Fibroblast of the aortic adventitia (primary cell): ENCODE measurements around the gene SIAE. TPM values are rescaled to one million over a fixed set of nuclear protein-coding genes. Genes with fewer than 3 reads are reported as not detected.

Source experiments
- DNase-seq: peaks from one replicate; pipeline ENCODE4 v3.0.0-alpha.2; 2010; ENCODE audit warnings: low read depth
- H3K4me3 ChIP-seq: 2 replicates; pipeline ENCODE4 v1.5.1; 2011; ENCODE audit warnings: low read depth, mild to moderate bottlenecking, control low read depth, low read length, moderate library complexity
- total RNA-seq: library from RNA; depleted of rRNA; stranded (reverse); fragments of >200 nt; gene quantifications from 2 replicates; pipeline ENCODE4 v1.2.3, GENCODE V29; 2012; ENCODE audit warnings: low replicate concordance
- TF ChIP-seq, protein P1 (sequence below): IDR thresholded peaks from 2 replicates; pipeline ENCODE4 v1.5.1; 2011; ENCODE audit warnings: mild to moderate bottlenecking, low read length, control low read depth, inconsistent platforms; ENCODE audit not compliant: insufficient read depth

SIAE gene
- total RNA-seq, 1 donor = 15.1 TPM

- TF ChIP-seq, protein P1, sequence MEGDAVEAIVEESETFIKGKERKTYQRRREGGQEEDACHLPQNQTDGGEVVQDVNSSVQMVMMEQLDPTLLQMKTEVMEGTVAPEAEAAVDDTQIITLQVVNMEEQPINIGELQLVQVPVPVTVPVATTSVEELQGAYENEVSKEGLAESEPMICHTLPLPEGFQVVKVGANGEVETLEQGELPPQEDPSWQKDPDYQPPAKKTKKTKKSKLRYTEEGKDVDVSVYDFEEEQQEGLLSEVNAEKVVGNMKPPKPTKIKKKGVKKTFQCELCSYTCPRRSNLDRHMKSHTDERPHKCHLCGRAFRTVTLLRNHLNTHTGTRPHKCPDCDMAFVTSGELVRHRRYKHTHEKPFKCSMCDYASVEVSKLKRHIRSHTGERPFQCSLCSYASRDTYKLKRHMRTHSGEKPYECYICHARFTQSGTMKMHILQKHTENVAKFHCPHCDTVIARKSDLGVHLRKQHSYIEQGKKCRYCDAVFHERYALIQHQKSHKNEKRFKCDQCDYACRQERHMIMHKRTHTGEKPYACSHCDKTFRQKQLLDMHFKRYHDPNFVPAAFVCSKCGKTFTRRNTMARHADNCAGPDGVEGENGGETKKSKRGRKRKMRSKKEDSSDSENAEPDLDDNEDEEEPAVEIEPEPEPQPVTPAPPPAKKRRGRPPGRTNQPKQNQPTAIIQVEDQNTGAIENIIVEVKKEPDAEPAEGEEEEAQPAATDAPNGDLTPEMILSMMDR = no peak
- H3K4me3 ChIP-seq = no peak overlapping the region
- DNase-seq = peak; percentile 16
Observed at GRCh38 chr11:124602193-124602592, 71.3 kb downstream of the SIAE start.

DNA sequence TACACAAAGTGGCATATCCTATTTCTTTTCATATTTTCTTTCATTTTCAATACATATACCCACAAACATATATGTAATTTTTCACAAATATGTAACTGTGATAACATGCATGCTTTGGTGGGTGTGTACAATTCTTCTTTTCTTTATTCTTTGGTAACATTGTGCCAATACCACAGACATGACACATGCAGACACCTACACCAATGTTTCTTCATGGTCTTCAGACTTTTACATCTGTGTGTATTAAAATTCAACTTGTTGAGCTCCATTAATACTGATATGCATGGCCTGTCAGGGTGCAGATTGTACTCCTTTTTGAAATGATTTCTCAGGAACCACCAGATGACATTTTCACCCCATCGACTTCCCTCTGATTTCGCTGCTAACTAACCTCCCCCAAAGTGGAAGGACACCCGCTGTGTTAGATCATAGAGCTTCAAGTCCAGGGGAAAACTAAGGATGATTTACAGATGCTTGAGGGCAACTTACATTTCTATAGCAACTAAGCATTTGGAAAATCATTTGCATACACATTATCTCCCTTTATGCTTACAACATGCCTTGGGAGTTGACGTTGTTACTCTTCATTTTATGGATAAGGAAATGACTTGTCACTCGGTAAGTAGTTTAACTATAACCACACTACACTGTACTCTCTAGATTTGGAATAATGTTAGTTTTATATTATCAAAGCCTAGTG lies 72.8 kb downstream of the SIAE start:
- no peak overlapping the region for H3K4me3 ChIP-seq
- DNase-seq = no peak
- TF ChIP-seq, protein P1 = no peak

DNA sequence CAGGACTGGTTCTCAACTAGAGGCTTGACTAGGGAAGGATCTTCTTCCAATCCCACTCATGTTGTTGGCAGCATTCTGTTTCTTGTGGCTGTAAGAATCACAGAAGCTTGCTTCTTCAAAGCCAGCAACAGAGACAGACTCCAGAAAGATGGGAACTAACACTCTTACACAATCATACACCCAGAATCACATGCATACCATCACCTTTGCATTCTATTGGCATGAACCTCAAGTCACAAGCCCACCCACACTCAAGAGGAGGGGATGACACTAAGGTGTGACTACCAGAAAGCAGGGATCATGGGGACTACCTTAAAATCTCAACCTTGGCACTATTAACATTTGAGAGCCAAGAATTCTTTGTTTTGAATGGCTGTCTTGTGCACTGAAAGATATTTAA lies 75.9 kb downstream of the SIAE start:
- no peak for DNase-seq
- no peak overlapping the region for H3K4me3 ChIP-seq
- TF ChIP-seq, protein P1 = no peak

DNA sequence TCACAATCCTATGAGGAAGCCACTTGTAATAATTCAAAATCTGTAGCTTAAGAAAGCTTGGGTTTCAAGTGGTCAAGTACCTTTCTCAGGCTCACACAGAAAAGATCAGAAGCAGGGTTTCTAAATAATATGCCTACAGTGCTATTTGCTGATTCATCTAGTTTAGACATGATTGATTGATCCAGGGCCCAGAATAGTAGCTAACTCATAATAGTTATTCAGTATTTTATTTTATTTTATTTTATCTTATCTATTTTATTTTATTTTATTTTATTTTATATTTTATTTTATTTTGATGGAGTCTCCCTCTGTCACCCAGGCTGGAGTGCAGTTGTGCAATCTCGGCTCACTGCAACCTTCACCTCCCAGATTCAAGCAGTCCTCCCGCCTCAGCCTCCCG lies 78.2 kb downstream of the SIAE start:
- H3K4me3 ChIP-seq = no peak overlapping the region
- no peak for DNase-seq
- TF ChIP-seq, protein P1 = no peak

DNA sequence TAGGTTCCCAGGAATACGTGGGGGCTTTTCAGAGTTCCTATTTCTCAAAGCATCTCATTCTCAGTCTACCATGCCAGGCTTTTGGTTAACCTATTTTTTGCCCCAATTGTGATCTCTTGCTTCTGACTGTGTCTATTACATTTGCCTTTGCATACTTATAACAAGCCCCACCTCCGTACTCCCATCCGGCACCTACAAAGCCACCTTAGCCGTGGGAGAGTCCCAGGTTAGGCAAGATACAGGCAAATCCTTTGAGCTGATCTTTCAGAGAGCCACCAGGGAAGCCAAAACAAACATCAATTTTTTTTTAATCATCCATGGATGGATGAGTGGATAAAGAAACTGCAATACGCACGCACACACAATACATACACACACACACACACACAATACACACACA lies 80.9 kb downstream of the SIAE start:
- H3K4me3 ChIP-seq = no peak overlapping the region
- DNase-seq = no peak
- TF ChIP-seq, protein P1 = no peak

DNA sequence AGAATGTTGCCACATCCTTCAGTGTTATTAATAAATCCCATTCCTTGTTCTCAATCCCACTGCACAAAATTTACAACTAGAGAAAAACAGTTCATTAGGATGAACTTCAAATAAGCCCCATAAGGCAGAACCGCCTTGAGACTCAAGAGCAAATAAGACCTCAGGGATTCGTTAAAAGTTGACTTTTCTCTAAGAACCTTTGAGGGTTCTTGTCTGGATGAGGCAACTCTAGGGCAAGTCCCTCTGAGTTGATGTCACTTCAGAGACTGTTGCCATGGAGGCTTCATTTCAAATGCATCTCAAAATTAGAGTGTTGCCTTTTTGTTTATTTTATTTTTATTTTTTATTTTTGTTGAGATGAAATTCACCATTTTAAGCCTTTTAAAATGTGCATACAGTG lies 82.1 kb downstream of the SIAE start:
- TF ChIP-seq, protein P1 = no peak
- DNase-seq = no peak

GRCh38 chr11:124586238-124586860 lies 87.2 kb downstream of the SIAE start:
- no peak overlapping the region for H3K4me3 ChIP-seq
- DNase-seq = peak; percentile 67
- TF ChIP-seq, protein P1 = peak; percentile 73

More for the DNA sequence above, 82.1 kb downstream of the SIAE start:
- no peak overlapping the region for H3K4me3 ChIP-seq
